Right ventricle myocardium inferior (tissue), 1 donor: ENCODE measurements around the gene NRDE2. TPM values are rescaled to one million over a fixed set of nuclear protein-coding genes. Genes with fewer than 3 reads are reported as not detected.
A peak's percentile ranks its signal among the peaks of the same experiment; 100 is the strongest.

Source experiments
- ATAC-seq: fragments of 200-7000 bp; cut with Tn5 transposase; one replicate; pipeline ENCODE4 v1.9.1; 2020; ENCODE audit warnings: mild to moderate bottlenecking, moderate library complexity
- DNase-seq: peaks from one replicate; pipeline ENCODE4 v3.0.0; 2021; ENCODE audit errors: missing footprints
- intact Hi-C: fragments of 100-400 bp; cut with DNase I; formaldehyde crosslinking; loops from one replicate; pipeline ENCODE4 v1.11.0; 2022
- total RNA-seq: library from RNA; stranded (reverse); fragmentation: NEBNext Ultra II Directional; extraction: Animal tissue kit (Norgen Biotek cat#: 25700); gene quantifications from one replicate; pipeline ENCODE4 v1.2.1, GENCODE V29; 2021
- donor health status: DM: no; HTN: yes; CAD: no; lungs with severe emphysema.

The NRDE2 gene
- total RNA-seq, 1 donor from 2014 or later: 11.2 TPM

- intact Hi-C loops: loop anchor here (5.0 to 10.0 kb wide), 2 partner anchors 394 to 591 kb away; no protein-coding TSS in a partner anchor
Measured at GRCh38 chr14:90303473-90303872, 28.3 kb downstream of the NRDE2 start.

GRCh38 chr14:90302529-90303303, 29.0 kb downstream of the NRDE2 start:
- intact Hi-C loops: loop anchor here (5.0 to 10.0 kb wide), 2 partner anchors 395 to 592 kb away; no protein-coding TSS in a partner anchor
- no peak for ATAC-seq

More at GRCh38 chr14:90303473-90303872, 28.3 kb downstream of the NRDE2 start:
- DNase-seq (no peak), ATAC-seq (no peak)

GRCh38 chr14:90301668-90302090, 30.1 kb downstream of the NRDE2 start:
- DNase-seq (no peak), ATAC-seq (peak; percentile 58)
- intact Hi-C loops: loop anchor here (2.0 to 10.0 kb wide), 4 partner anchors 97 to 593 kb away; no protein-coding TSS in a partner anchor

More at GRCh38 chr14:90302529-90303303, 29.0 kb downstream of the NRDE2 start:
- DNase-seq: no peak

GRCh38 chr14:90301122-90301521, 30.6 kb downstream of the NRDE2 start:
- intact Hi-C loops: loop anchor here (2.0 to 10.0 kb wide), 4 partner anchors 98 to 594 kb away; no protein-coding TSS in a partner anchor
- ATAC-seq (no peak), DNase-seq (no peak)

GRCh38 chr14:90300611-90301047, 31.1 kb downstream of the NRDE2 start:
- DNase-seq (no peak), ATAC-seq (no peak)
- intact Hi-C loops: loop anchor here (2.0 to 10.0 kb wide), 4 partner anchors 98 to 594 kb away; no protein-coding TSS in a partner anchor

GRCh38 chr14:90299408-90299807, 32.3 kb downstream of the NRDE2 start:
- intact Hi-C loops: no loop called here
- ATAC-seq: peak; percentile 87
- peak; percentile 76 for DNase-seq

- intact Hi-C loops: no loop called here
- no peak for DNase-seq
- ATAC-seq: no peak
Measured at GRCh38 chr14:90297876-90298629, 33.7 kb downstream of the NRDE2 start.

GRCh38 chr14:90296641-90297040, 35.1 kb downstream of the NRDE2 start:
- ATAC-seq (no peak), DNase-seq (no peak)
- intact Hi-C loops: no loop called here

GRCh38 chr14:90295870-90296516, 35.7 kb downstream of the NRDE2 start:
- DNase-seq (no peak), ATAC-seq (no peak)
- intact Hi-C loops: no loop called here

GRCh38 chr14:90294872-90295271, 36.9 kb downstream of the NRDE2 start:
- intact Hi-C loops: no loop called here
- no peak for ATAC-seq
- DNase-seq: no peak

- no peak for DNase-seq
- ATAC-seq: no peak
- intact Hi-C loops: no loop called here
Measured at GRCh38 chr14:90293766-90294730, 37.7 kb downstream of the NRDE2 start.

GRCh38 chr14:90291699-90292098, 40.0 kb downstream of the NRDE2 start:
- ATAC-seq: no peak
- DNase-seq: no peak

GRCh38 chr14:90290337-90291011, 41.3 kb downstream of the NRDE2 start:
- ATAC-seq: no peak
- intact Hi-C loops: no loop called here
- DNase-seq: no peak

More at GRCh38 chr14:90291699-90292098, 40.0 kb downstream of the NRDE2 start:
- intact Hi-C loops: no loop called here

- ATAC-seq: peak; percentile 90
- intact Hi-C loops: no loop called here
- DNase-seq: peak; percentile 46
Measured at GRCh38 chr14:90288651-90289355, 42.9 kb downstream of the NRDE2 start.

GRCh38 chr14:90287791-90288190, 44.0 kb downstream of the NRDE2 start:
- no peak for ATAC-seq
- no peak for DNase-seq
- intact Hi-C loops: no loop called here

GRCh38 chr14:90281756-90282155, 50.0 kb downstream of the NRDE2 start:
- ATAC-seq (no peak), DNase-seq (no peak)
- intact Hi-C loops: no loop called here

GRCh38 chr14:90281261-90281660, 50.5 kb downstream of the NRDE2 start:
- DNase-seq: no peak
- intact Hi-C loops: no loop called here

More at GRCh38 chr14:90281261-90281660, 50.5 kb downstream of the NRDE2 start:
- no peak for ATAC-seq
